ENCODE results near the gene CCL18.
"Not testable (repeated sequence)": the region's sequence is repeated elsewhere in the genome, so short reads cannot be mapped to it uniquely, and the experiment has no call there.

The CCL18 gene

GRCh38 chr17:36104701-36105181 lies 40.7 kb downstream of the CCL18 start:
- Histone ChIP-seq H3K4me3 (ENCODE audit: low read length) (no peak overlapping the region), H3K4me1 (ENCODE audit: low read length) (peaks cover 33% of the 10 kb centered on the region), H3K79me2 (ENCODE audit: low read length) (no peaks in the 10 kb centered on the region), H3K4me2 (ENCODE audit: low read length) (no peak overlapping the region), H3K9ac (ENCODE audit: low read length) (no peak overlapping the region), H3K9me3 (ENCODE audit: insufficient read depth, low read length) (no peaks in the 10 kb centered on the region), H3K27me3 (ENCODE audit: low read depth, low read length) (peaks cover 49% of the 10 kb centered on the region), H3K36me3 (replicated peaks; ENCODE audit: low read depth, low read length) (no peaks in the 10 kb centered on the region), H3K27ac (ENCODE audit: low read length) (no peak overlapping the region), H2AFZ (ENCODE audit: low read depth, low read length) (no peak overlapping the region), H4K20me1 (ENCODE audit: insufficient read depth, low read length) (no peaks in the 10 kb centered on the region)
- TF ChIP-seq, protein P1, sequence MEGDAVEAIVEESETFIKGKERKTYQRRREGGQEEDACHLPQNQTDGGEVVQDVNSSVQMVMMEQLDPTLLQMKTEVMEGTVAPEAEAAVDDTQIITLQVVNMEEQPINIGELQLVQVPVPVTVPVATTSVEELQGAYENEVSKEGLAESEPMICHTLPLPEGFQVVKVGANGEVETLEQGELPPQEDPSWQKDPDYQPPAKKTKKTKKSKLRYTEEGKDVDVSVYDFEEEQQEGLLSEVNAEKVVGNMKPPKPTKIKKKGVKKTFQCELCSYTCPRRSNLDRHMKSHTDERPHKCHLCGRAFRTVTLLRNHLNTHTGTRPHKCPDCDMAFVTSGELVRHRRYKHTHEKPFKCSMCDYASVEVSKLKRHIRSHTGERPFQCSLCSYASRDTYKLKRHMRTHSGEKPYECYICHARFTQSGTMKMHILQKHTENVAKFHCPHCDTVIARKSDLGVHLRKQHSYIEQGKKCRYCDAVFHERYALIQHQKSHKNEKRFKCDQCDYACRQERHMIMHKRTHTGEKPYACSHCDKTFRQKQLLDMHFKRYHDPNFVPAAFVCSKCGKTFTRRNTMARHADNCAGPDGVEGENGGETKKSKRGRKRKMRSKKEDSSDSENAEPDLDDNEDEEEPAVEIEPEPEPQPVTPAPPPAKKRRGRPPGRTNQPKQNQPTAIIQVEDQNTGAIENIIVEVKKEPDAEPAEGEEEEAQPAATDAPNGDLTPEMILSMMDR (IDR thresholded peaks at IDR 0.05; ENCODE audit: low read depth, low read length): no peak
- no peak for TF ChIP-seq EZH2phosphoT487 (IDR thresholded peaks at IDR 0.05; ENCODE audit: low read depth)

GRCh38 chr17:36105781-36106492 lies 41.9 kb downstream of the CCL18 start:
- Histone ChIP-seq H3K79me2 (ENCODE audit: low read length) (no peaks in the 10 kb centered on the region), H2AFZ (ENCODE audit: low read depth, low read length) (no peak overlapping the region), H3K9me3 (ENCODE audit: insufficient read depth, low read length) (no peaks in the 10 kb centered on the region), H3K36me3 (replicated peaks; ENCODE audit: low read depth, low read length) (no peaks in the 10 kb centered on the region), H4K20me1 (ENCODE audit: insufficient read depth, low read length) (no peaks in the 10 kb centered on the region), H3K4me3 (ENCODE audit: low read length) (no peak overlapping the region), H3K27me3 (ENCODE audit: low read depth, low read length) (peaks cover 42% of the 10 kb centered on the region), H3K4me1 (ENCODE audit: low read length) (peaks cover 27% of the 10 kb centered on the region), H3K9ac (ENCODE audit: low read length) (no peak overlapping the region), H3K27ac (ENCODE audit: low read length) (no peak overlapping the region), H3K4me2 (ENCODE audit: low read length) (no peak overlapping the region)
- TF ChIP-seq, protein P1 (IDR thresholded peaks at IDR 0.05; ENCODE audit: low read depth, low read length): no peak
- TF ChIP-seq EZH2phosphoT487 (IDR thresholded peaks at IDR 0.05; ENCODE audit: low read depth): no peak

DNA sequence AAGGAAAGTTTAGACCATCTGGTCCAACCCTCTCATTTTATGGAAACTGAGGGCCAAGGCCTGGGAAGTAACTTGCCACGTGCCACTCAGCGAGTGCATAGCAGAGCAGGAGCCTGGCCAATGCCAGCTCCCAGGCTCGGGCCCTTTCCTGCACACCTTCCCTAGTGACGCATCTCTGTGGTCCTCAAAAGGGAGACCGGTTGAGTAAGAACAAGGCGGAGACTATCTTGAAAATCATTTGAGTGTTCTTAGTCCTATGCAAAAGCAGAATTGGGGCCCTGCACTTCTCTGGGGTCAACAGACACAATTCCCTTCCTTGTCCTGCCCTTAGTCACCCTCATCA lies 42.4 kb downstream of the CCL18 start:
- Histone ChIP-seq H3K79me2 (ENCODE audit: low read length) (no peaks in the 10 kb centered on the region), H4K20me1 (ENCODE audit: insufficient read depth, low read length) (no peaks in the 10 kb centered on the region), H3K36me3 (replicated peaks; ENCODE audit: low read depth, low read length) (no peaks in the 10 kb centered on the region), H3K4me3 (ENCODE audit: low read length) (no peak overlapping the region), H3K27me3 (ENCODE audit: low read depth, low read length) (peaks cover 46% of the 10 kb centered on the region), H3K9me3 (ENCODE audit: insufficient read depth, low read length) (0 out of 2 replicates have a peak, but pooled peaks cover 4% of the 10 kb centered on the region), H2AFZ (ENCODE audit: low read depth, low read length) (no peak overlapping the region), H3K4me2 (ENCODE audit: low read length) (no peak overlapping the region), H3K9ac (ENCODE audit: low read length) (no peak overlapping the region), H3K27ac (ENCODE audit: low read length) (no peak overlapping the region), H3K4me1 (ENCODE audit: low read length) (peaks cover 27% of the 10 kb centered on the region)
- TF ChIP-seq, protein P1 (IDR thresholded peaks at IDR 0.05; ENCODE audit: low read depth, low read length): no peak
- no peak for TF ChIP-seq EZH2phosphoT487 (IDR thresholded peaks at IDR 0.05; ENCODE audit: low read depth)

GRCh38 chr17:36107660-36108059 lies 43.6 kb downstream of the CCL18 start:
- peaks cover 41% of the 10 kb centered on the region for H3K27me3 ChIP-seq (ENCODE audit: low read depth, low read length)
- H3K9me3 ChIP-seq (ENCODE audit: insufficient read depth, low read length): 0 out of 2 replicates have a peak, but pooled peaks cover 9% of the 10 kb centered on the region
- no peaks in the 10 kb centered on the region for H3K79me2 ChIP-seq (ENCODE audit: low read length)
- no peaks in the 10 kb centered on the region for H3K36me3 ChIP-seq (replicated peaks; ENCODE audit: low read depth, low read length)
- H2AFZ ChIP-seq (ENCODE audit: low read depth, low read length): no peak overlapping the region
- no peak overlapping the region for H3K9ac ChIP-seq (ENCODE audit: low read length)
- no peak overlapping the region for H3K27ac ChIP-seq (ENCODE audit: low read length)
- H4K20me1 ChIP-seq (ENCODE audit: insufficient read depth, low read length): no peaks in the 10 kb centered on the region
- no peak overlapping the region for H3K4me3 ChIP-seq (ENCODE audit: low read length)
- peaks cover 23% of the 10 kb centered on the region for H3K4me1 ChIP-seq (ENCODE audit: low read length)
- no peak overlapping the region for H3K4me2 ChIP-seq (ENCODE audit: low read length)
- no peak for TF ChIP-seq EZH2phosphoT487 (IDR thresholded peaks at IDR 0.05; ENCODE audit: low read depth)
- TF ChIP-seq, protein P1 (IDR thresholded peaks at IDR 0.05; ENCODE audit: low read depth, low read length): no peak

DNA sequence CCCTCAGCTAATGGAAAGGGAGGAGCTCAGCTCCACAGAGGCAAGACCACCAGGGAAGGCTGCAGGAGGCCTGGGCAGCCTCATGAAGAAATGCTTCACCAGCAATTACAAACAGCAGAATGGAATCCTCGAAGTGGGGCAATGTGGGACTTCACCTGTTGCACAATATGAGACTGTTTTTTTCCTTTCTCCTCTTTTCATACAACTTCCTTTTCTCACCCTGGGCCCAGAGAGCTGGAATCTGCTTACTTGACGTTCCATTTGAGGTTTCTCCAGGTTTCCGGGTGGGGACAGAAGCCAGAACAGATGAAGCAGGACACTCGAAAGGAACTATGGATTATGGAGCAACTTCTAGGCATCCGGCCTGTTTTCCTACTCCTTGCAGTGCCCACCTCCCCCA lies 44.2 kb downstream of the CCL18 start:
- H4K20me1 ChIP-seq (ENCODE audit: insufficient read depth, low read length); H2AFZ ChIP-seq (ENCODE audit: low read depth, low read length); H3K4me3 ChIP-seq (ENCODE audit: low read length); H3K9ac ChIP-seq (ENCODE audit: low read length); H3K4me2 ChIP-seq (ENCODE audit: low read length); H3K36me3 ChIP-seq (replicated peaks; ENCODE audit: low read depth, low read length); H3K79me2 ChIP-seq (ENCODE audit: low read length); H3K27ac ChIP-seq (ENCODE audit: low read length): not testable (repeated sequence)
- Histone ChIP-seq H3K27me3 (ENCODE audit: low read depth, low read length) (peaks cover 39% of the 10 kb centered on the region), H3K9me3 (ENCODE audit: insufficient read depth, low read length) (0 out of 2 replicates have a peak, but pooled peaks cover 10% of the 10 kb centered on the region), H3K4me1 (ENCODE audit: low read length) (peaks cover 17% of the 10 kb centered on the region)
